Keratinocyte (primary cell): ENCODE data around the gene RSL1D1. TPM values are rescaled to one million over a fixed set of nuclear protein-coding genes. Genes with fewer than 3 reads are reported as not detected.

Experiments used
- DNase-seq: peaks from one replicate; pipeline ENCODE4 v3.0.0-alpha.2; 2011; ENCODE audit warnings: low read depth, missing footprints, low spot score
- FAIRE-seq: peaks from 2 replicates; lab custom pipeline; 2011; peaks lifted over from hg19 to GRCh38; lab: Jason Lieb, UNC
- H2AFZ ChIP-seq: 2 replicates; pipeline ENCODE4 v1.6.0; 2012; ENCODE audit warnings: low read length, control low read depth, inconsistent platforms; ENCODE audit not compliant: control insufficient read depth
- H3K27ac ChIP-seq: 2 replicates; pipeline ENCODE4 v1.5.1; 2011; ENCODE audit warnings: low read length; ENCODE audit not compliant: control insufficient read depth, insufficient read depth
- H3K27me3 ChIP-seq: 3 replicates; pipeline ENCODE4 v1.6.0; 2011; ENCODE audit warnings: low read length; ENCODE audit not compliant: control insufficient read depth, insufficient read depth; ENCODE audit errors: extremely low read depth
- H3K36me3 ChIP-seq, 2 experiments: 2 replicates in 1 of 2; 3 replicates in 1 of 2; pipeline ENCODE4 v1.5.1; 2011; ENCODE audit warnings: low read length in 2 of 2, mild to moderate bottlenecking in 1 of 2; ENCODE audit not compliant: control insufficient read depth in 2 of 2, insufficient read depth in 2 of 2; ENCODE audit errors: extremely low read depth in 1 of 2
- H3K4me1 ChIP-seq: 3 replicates; pipeline ENCODE4 v1.5.1; 2011; ENCODE audit warnings: low read length; ENCODE audit not compliant: control insufficient read depth, insufficient read depth; ENCODE audit errors: extremely low read depth
- H3K4me2 ChIP-seq: 3 replicates; pipeline ENCODE4 v1.6.0; 2011; ENCODE audit warnings: low read depth, low read length; ENCODE audit not compliant: control insufficient read depth, insufficient read depth; ENCODE audit errors: extremely low read depth
- H3K4me3 ChIP-seq, 3 experiments: fragments of 200-600 bp in 1 of 3; sonication (generic) in 1 of 3; 2 replicates in 2 of 3; 3 replicates in 1 of 3; pipeline ENCODE4 v1.5.1; 2011 to 2016; ENCODE audit warnings: low read length in 3 of 3, mild to moderate bottlenecking in 3 of 3, control low read depth in 2 of 3, inconsistent platforms in 1 of 3, low read depth in 1 of 3, mixed read lengths in 1 of 3, mixed run types in 1 of 3, moderate library complexity in 1 of 3; ENCODE audit not compliant: control insufficient read depth in 2 of 3, insufficient read depth in 2 of 3; ENCODE audit errors: extremely low read depth in 1 of 3
- H3K79me2 ChIP-seq: 2 replicates; pipeline ENCODE4 v1.6.0; 2012; ENCODE audit warnings: low read length; ENCODE audit not compliant: control insufficient read depth, insufficient read depth
- H3K9ac ChIP-seq: 3 replicates; pipeline ENCODE4 v1.6.0; 2011; ENCODE audit warnings: low read length; ENCODE audit not compliant: control insufficient read depth, insufficient read depth; ENCODE audit errors: extremely low read depth
- H3K9me1 ChIP-seq: 3 replicates; pipeline ENCODE4 v1.6.0; 2011; ENCODE audit warnings: low read length; ENCODE audit not compliant: control insufficient read depth, insufficient read depth; ENCODE audit errors: extremely low read depth
- H3K9me3 ChIP-seq: 2 replicates; pipeline ENCODE4 v1.5.1; 2012; ENCODE audit warnings: low read depth, low read length; ENCODE audit not compliant: control insufficient read depth
- H4K20me1 ChIP-seq: 3 replicates; pipeline ENCODE4 v1.6.0; 2011; ENCODE audit warnings: low read length; ENCODE audit not compliant: control insufficient read depth, insufficient read depth; ENCODE audit errors: extremely low read depth
- CTCF ChIP-seq, 3 experiments: IDR thresholded peaks in 1 of 3; conservative IDR thresholded peaks in 1 of 3; optimal IDR thresholded peaks in 1 of 3; 2 replicates in 2 of 3; 3 replicates in 1 of 3; pipeline versions ENCODE3 to v1.5.1; 2011; ENCODE audit warnings: low read length in 3 of 3, mild to moderate bottlenecking in 3 of 3, moderate library complexity in 2 of 3, control low read depth in 1 of 3, inconsistent platforms in 1 of 3; ENCODE audit not compliant: insufficient read depth in 2 of 3; ENCODE audit errors: extremely low read depth in 1 of 3
- EZH2 ChIP-seq: IDR thresholded peaks from one replicate; pipeline ENCODE4 v1.6.1; 2012; ENCODE audit warnings: inconsistent platforms, mild to moderate bottlenecking, low read length, moderate library complexity
- dilution Hi-C: fragments of 300-500 bp; cut with MboI; formaldehyde crosslinking; loops from one replicate; pipeline ENCODE4 v1.7.0; 2020; ENCODE audit warnings: low sequenced_read_pairs; ENCODE audit not compliant: extremely low pct_ligation_motif_present
- polyA plus RNA-seq, 5 experiments: library from polyadenylated mRNA; depleted of rRNA in 3 of 5; stranded (reverse) in 3 of 5; stranded (forward) in 1 of 5; unstranded in 1 of 5; fragments of >200 nt; gene quantifications; 1 replicate in 1 of 5; 2 replicates in 3 of 5; 3 replicates in 1 of 5; pipeline versions ENCODE4 v1.2.1 to v1.2.3, GENCODE V29; 2011 to 2012; ENCODE audit warnings: missing spikeins in 2 of 5, low read depth in 1 of 5, low replicate concordance in 1 of 5

RSL1D1 gene
- polyA plus RNA-seq, 1 donor (not counting 4 experiments of a cell fraction or from before 2014, with no cell fraction given) = 185 TPM

- no peak for DNase-seq
- H3K36me3 ChIP-seq = no peaks in the 10 kb centered on the region
- no peaks in the 10 kb centered on the region for H3K9me3 ChIP-seq
- no peak for TF ChIP-seq CTCF (optimal IDR thresholded peaks at IDR 0.05 in 1 of 3, IDR thresholded peaks at IDR 0.05 in 1 of 3, conservative IDR thresholded peaks at IDR 0.05 in 1 of 3; ENCODE audit: extremely low read depth in 1 of 3, insufficient read depth in 2 of 3, low read length in 3 of 3)
- no peak for TF ChIP-seq EZH2
- no peak overlapping the region for H3K27ac ChIP-seq
- H3K27me3 ChIP-seq = no peaks in the 10 kb centered on the region
- H3K4me3 ChIP-seq = no peak overlapping the region
- dilution Hi-C loops = no loop called here
- FAIRE-seq = no peak
- no peak overlapping the region for H3K4me2 ChIP-seq
- H4K20me1 ChIP-seq = no peaks in the 10 kb centered on the region
- no peaks in the 10 kb centered on the region for H3K9me1 ChIP-seq
- no peak overlapping the region for H2AFZ ChIP-seq
- H3K79me2 ChIP-seq = peaks cover 14% of the 10 kb centered on the region
- no peak overlapping the region for H3K9ac ChIP-seq
- peaks cover under 1% of the 10 kb centered on the region for H3K4me1 ChIP-seq
Measured at GRCh38 chr16:11862489-11862888, 11.1 kb upstream of the RSL1D1 start.

DNA sequence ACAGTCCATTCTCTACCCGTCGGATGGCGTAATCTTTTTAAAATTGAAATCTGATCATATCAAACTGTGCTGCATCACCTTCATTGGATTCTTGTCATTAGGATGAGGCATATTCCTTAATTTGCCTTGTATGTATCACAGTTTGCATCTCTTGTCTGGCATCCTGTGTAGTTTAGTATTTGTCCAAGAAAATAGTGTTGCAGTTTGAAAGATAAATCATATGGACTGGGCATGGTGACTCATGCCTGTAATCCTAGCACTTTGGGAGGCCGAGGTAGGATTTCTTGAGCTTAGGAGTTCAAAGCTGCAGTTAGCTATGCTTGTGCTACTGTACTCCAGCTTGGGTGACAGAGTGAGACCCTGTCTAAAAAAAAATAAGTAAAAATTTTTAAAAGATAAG is 5.8 kb upstream of the RSL1D1 start:
- Histone ChIP-seq H3K4me3 (no peak overlapping the region), H3K27ac (no peak overlapping the region), H3K9ac (no peak overlapping the region), H2AFZ (no peak overlapping the region), H3K9me3 (no peaks in the 10 kb centered on the region), H3K27me3 (no peaks in the 10 kb centered on the region), H3K79me2 (peaks cover 60% of the 10 kb centered on the region), H3K4me1 (peaks cover 6% of the 10 kb centered on the region), H3K36me3 (peaks cover 0 to 3% of the 10 kb centered on the region in 2 experiments), H3K9me1 (peaks cover 2% of the 10 kb centered on the region), H3K4me2 (no peak overlapping the region), H4K20me1 (no peaks in the 10 kb centered on the region)
- no peak for FAIRE-seq
- TF ChIP-seq CTCF (optimal IDR thresholded peaks at IDR 0.05 in 1 of 3, IDR thresholded peaks at IDR 0.05 in 1 of 3, conservative IDR thresholded peaks at IDR 0.05 in 1 of 3; ENCODE audit: extremely low read depth in 1 of 3, insufficient read depth in 2 of 3, low read length in 3 of 3) (no peak), EZH2 (no peak)
- DNase-seq = no peak
- dilution Hi-C loops = no loop called here
